Mesenchymal stem cell (in vitro differentiated cells and primary cell): ENCODE results near the gene TFDP1.

ENCODE experiments used
- DNase-seq: peaks from one replicate; pipeline ENCODE4 v3.0.0-alpha.2; 2013
- H2AFZ ChIP-seq: one replicate; pipeline ENCODE4 v1.6.1; 2013; ENCODE audit warnings: low read depth, mild to moderate bottlenecking, control low read depth, inconsistent platforms, low read length, moderate library complexity
- H2AK5ac ChIP-seq: 2 replicates; pipeline ENCODE4 v1.6.1; 2013; ENCODE audit warnings: low read length, moderate library complexity, mild to moderate bottlenecking, inconsistent platforms; ENCODE audit not compliant: severe bottlenecking
- H2BK120ac ChIP-seq: one replicate; pipeline ENCODE4 v1.6.1; 2013; ENCODE audit warnings: low read depth, mild to moderate bottlenecking, inconsistent platforms, low read length, moderate library complexity
- H2BK12ac ChIP-seq, 2 experiments: one replicate each; pipeline ENCODE4 v1.6.1; 2013; ENCODE audit warnings: inconsistent platforms in 2 of 2, low read length in 2 of 2, mild to moderate bottlenecking in 2 of 2, moderate library complexity in 2 of 2, control low read depth in 1 of 2
- H2BK15ac ChIP-seq: one replicate; pipeline ENCODE4 v1.6.1; 2013; ENCODE audit warnings: mild to moderate bottlenecking, low read depth, inconsistent platforms; ENCODE audit not compliant: poor library complexity, severe bottlenecking
- H2BK5ac ChIP-seq: 2 replicates; pipeline ENCODE4 v1.6.1; 2013; ENCODE audit warnings: low read depth, mild to moderate bottlenecking, low read length, control low read depth, inconsistent platforms; ENCODE audit not compliant: poor library complexity, severe bottlenecking
- H3K14ac ChIP-seq, 2 experiments: one replicate each; pipeline ENCODE4 v1.6.1; 2013; ENCODE audit warnings: inconsistent platforms in 2 of 2, low read length in 2 of 2, control low read depth in 1 of 2, mild to moderate bottlenecking in 1 of 2, moderate library complexity in 1 of 2
- H3K18ac ChIP-seq, 2 experiments: one replicate each; pipeline ENCODE4 v1.6.1; 2013; ENCODE audit warnings: inconsistent platforms in 2 of 2, low read length in 2 of 2, control low read depth in 1 of 2, low read depth in 1 of 2, mild to moderate bottlenecking in 1 of 2
- H3K23ac ChIP-seq, 2 experiments: one replicate each; pipeline ENCODE4 v1.6.1; 2013; ENCODE audit warnings: inconsistent platforms in 2 of 2, low read length in 2 of 2, mild to moderate bottlenecking in 2 of 2, moderate library complexity in 2 of 2, control low read depth in 1 of 2
- H3K27ac ChIP-seq: 2 replicates; pipeline ENCODE4 v1.5.1; 2013; ENCODE audit warnings: mild to moderate bottlenecking, moderate library complexity, low read length, control low read depth, inconsistent platforms; ENCODE audit not compliant: poor library complexity, severe bottlenecking
- H3K27me3 ChIP-seq, 2 experiments: 2 replicates each; pipeline versions ENCODE4 v1.6.1 to v1.7.0; 2013; ENCODE audit warnings: low read length in 2 of 2, mild to moderate bottlenecking in 2 of 2, moderate library complexity in 2 of 2, control low read depth in 1 of 2, inconsistent platforms in 1 of 2; ENCODE audit not compliant: control insufficient read depth in 1 of 2, insufficient read depth in 1 of 2
- H3K36me3 ChIP-seq, 2 experiments: 2 replicates each; pipeline versions ENCODE4 v1.6.1 to v1.7.0; 2013; ENCODE audit warnings: low read length in 2 of 2, control low read depth in 1 of 2, inconsistent platforms in 1 of 2, low read depth in 1 of 2, mild to moderate bottlenecking in 1 of 2; ENCODE audit not compliant: insufficient read depth in 2 of 2, control insufficient read depth in 1 of 2
- H3K4ac ChIP-seq, 2 experiments: one replicate each; pipeline ENCODE4 v1.6.1; 2013; ENCODE audit warnings: inconsistent platforms in 2 of 2, low read length in 2 of 2, mild to moderate bottlenecking in 2 of 2, moderate library complexity in 2 of 2, control low read depth in 1 of 2, low read depth in 1 of 2
- H3K4me1 ChIP-seq: 2 replicates; pipeline ENCODE4 v1.6.1; 2013; ENCODE audit warnings: low read depth, low read length, control low read depth; ENCODE audit not compliant: control insufficient read depth, insufficient read depth
- H3K4me2 ChIP-seq: 2 replicates; pipeline ENCODE4 v1.6.1; 2013; ENCODE audit warnings: low read length, mild to moderate bottlenecking, inconsistent platforms; ENCODE audit not compliant: poor library complexity, severe bottlenecking
- H3K4me3 ChIP-seq, 2 experiments: 2 replicates each; pipeline versions ENCODE4 v1.5.1 to v1.7.0; 2013; ENCODE audit warnings: low read length in 2 of 2, mild to moderate bottlenecking in 2 of 2, control low read depth in 1 of 2, low read depth in 1 of 2; ENCODE audit not compliant: insufficient read depth in 1 of 2
- H3K79me1 ChIP-seq: replicated peaks from 2 replicates; pipeline ENCODE4 v1.6.1; 2013; ENCODE audit warnings: mild to moderate bottlenecking, control low read depth, low read length, inconsistent platforms; ENCODE audit not compliant: poor library complexity, severe bottlenecking
- H3K9ac ChIP-seq: 2 replicates; pipeline ENCODE4 v1.7.0; 2013; ENCODE audit warnings: mild to moderate bottlenecking, low read length, moderate library complexity
- H3K9me3 ChIP-seq: 2 replicates; pipeline ENCODE4 v1.7.0; 2013; ENCODE audit warnings: mild to moderate bottlenecking, low read length; ENCODE audit not compliant: control insufficient read depth
- H4K8ac ChIP-seq: one replicate; pipeline ENCODE4 v1.6.1; 2013; ENCODE audit warnings: inconsistent platforms, mild to moderate bottlenecking, low read length, moderate library complexity
- H4K91ac ChIP-seq: one replicate; pipeline ENCODE4 v1.6.1; 2013; ENCODE audit warnings: mild to moderate bottlenecking, low read length, inconsistent platforms
- WGBS: methylation state at CpG from one replicate; pipeline ENCODE4 v1.1.7; 2013; ENCODE audit warnings: mixed read lengths; 5-methylcytosine and 5-hydroxymethylcytosine counted together

Gene TFDP1

DNA sequence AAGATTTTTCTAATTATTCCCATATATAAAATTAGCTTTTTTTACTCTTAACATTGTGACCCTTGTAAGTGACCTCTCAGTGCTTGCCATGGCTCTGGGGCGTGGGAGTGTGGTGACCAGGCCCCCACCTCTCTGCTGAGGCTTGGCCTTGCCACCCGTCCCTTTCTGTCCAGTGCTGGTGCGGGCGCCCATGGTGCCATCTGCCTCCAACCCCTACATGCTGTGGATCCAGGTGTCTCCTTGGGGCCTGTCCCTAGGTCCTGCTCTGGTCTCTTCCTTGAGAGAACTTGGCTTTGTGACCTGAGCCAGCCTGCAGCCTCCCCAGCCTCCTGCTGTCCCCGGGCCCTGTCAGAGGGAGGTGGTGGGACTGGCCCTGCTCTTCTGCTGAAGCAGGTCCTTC, 27.4 kb downstream of the TFDP1 start:
- H2BK120ac ChIP-seq = no peak overlapping the region
- H2AK5ac ChIP-seq = no peak overlapping the region
- no peak overlapping the region for H3K9ac ChIP-seq
- H3K79me1 ChIP-seq = peaks cover 38% of the 10 kb centered on the region
- no peak overlapping the region for H2BK15ac ChIP-seq
- no peak overlapping the region for H3K23ac ChIP-seq
- H4K91ac ChIP-seq = no peak overlapping the region
- H2BK5ac ChIP-seq = no peak overlapping the region
- H3K4me3 ChIP-seq = no peak overlapping the region
- no peak overlapping the region for H4K8ac ChIP-seq
- no peak overlapping the region for H3K4me2 ChIP-seq
- peaks cover 59 to 78% of the 10 kb centered on the region in 2 experiments for H3K36me3 ChIP-seq
- 96% methylated on average over 5 of the region's 5 CpGs for WGBS
- no peak overlapping the region for H2BK12ac ChIP-seq
- no peaks in the 10 kb centered on the region for H3K27me3 ChIP-seq
- DNase-seq = no peak
- peaks cover 27% of the 10 kb centered on the region for H3K4me1 ChIP-seq
- H3K4ac ChIP-seq = no peak overlapping the region
- H3K9me3 ChIP-seq = no peaks in the 10 kb centered on the region
- no peak overlapping the region for H3K27ac ChIP-seq
- H2AFZ ChIP-seq = no peak overlapping the region
- no peak overlapping the region for H3K14ac ChIP-seq
- H3K18ac ChIP-seq = no peak overlapping the region

DNA sequence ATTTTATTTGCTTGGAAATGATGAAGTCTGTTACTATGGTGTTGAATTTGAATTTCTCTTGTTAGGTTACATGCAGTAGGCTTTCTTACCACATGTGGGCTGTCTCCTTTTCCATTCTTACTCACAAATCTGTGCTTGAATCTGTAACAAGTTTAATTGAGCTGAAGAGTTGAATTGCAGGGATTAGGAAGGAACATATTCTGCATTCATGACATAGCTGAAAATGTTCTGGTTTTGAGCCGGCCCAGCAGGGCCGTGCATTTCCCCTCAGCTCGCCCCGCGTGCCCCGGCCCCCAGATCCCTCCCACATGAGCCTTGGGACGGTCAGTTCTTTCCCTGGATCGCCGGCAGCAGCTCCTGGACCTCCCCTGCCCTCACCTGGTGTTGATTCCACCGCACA, 28.1 kb downstream of the TFDP1 start:
- H3K27me3 ChIP-seq = no peaks in the 10 kb centered on the region
- H3K4me2 ChIP-seq = no peak overlapping the region
- H2AFZ ChIP-seq = no peak overlapping the region
- H3K36me3 ChIP-seq = peaks cover 56 to 72% of the 10 kb centered on the region in 2 experiments
- H3K4me3 ChIP-seq = no peak overlapping the region
- no peak overlapping the region for H2BK5ac ChIP-seq
- no peak overlapping the region for H2BK120ac ChIP-seq
- no peak overlapping the region for H3K18ac ChIP-seq
- no peak overlapping the region for H3K4ac ChIP-seq
- peaks cover 37% of the 10 kb centered on the region for H3K79me1 ChIP-seq
- 97% methylated on average over 10 of the region's 10 CpGs for WGBS
- peaks cover 30% of the 10 kb centered on the region for H3K4me1 ChIP-seq
- no peaks in the 10 kb centered on the region for H3K9me3 ChIP-seq
- H3K27ac ChIP-seq = no peak overlapping the region
- no peak overlapping the region for H3K14ac ChIP-seq
- DNase-seq = no peak
- no peak overlapping the region for H3K23ac ChIP-seq
- H3K9ac ChIP-seq = no peak overlapping the region
- H4K8ac ChIP-seq = no peak overlapping the region
- no peak overlapping the region for H2BK15ac ChIP-seq
- no peak overlapping the region for H2AK5ac ChIP-seq
- H4K91ac ChIP-seq = no peak overlapping the region
- H2BK12ac ChIP-seq = no peak overlapping the region

DNA sequence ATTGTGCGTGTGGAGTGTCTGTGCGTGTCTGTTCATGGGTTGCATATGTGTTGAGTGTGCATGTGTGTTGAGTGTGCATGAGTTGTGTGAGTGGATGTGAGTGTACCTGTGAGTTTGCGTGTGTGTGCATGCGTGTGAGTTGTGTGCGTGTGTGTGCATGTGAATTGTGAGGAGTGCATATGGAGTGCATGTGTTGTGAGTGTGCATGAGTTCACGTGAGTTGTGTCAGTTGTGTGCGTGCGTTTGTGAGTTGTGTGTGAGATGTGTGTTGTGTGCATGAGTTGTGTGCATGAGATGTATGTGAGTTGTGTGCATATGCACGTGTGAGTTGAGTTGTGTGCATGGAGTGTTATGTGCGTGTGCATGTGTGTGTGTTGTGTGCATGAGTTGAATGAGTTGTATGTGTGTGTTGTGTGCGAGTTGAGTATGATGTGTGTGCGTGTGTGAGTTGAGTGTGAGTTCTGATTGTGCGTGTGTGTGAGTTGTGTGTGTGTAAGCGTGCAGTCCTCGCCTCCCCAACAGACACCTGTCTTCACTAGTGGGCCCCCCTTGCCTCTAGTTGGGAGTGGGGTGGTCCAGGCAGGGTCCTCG, 29.3 kb downstream of the TFDP1 start:
- no peak overlapping the region for H2BK12ac ChIP-seq
- H2BK120ac ChIP-seq = no peak overlapping the region
- H3K14ac ChIP-seq = no peak overlapping the region
- no peak overlapping the region for H2BK15ac ChIP-seq
- no peak overlapping the region for H3K18ac ChIP-seq
- H3K79me1 ChIP-seq = peaks cover 35% of the 10 kb centered on the region
- no peaks in the 10 kb centered on the region for H3K27me3 ChIP-seq
- H3K9me3 ChIP-seq = no peaks in the 10 kb centered on the region
- H3K4me3 ChIP-seq = no peak overlapping the region
- no peak for DNase-seq
- H2AK5ac ChIP-seq = no peak overlapping the region
- H3K4me1 ChIP-seq = peaks cover 20% of the 10 kb centered on the region
- no peak overlapping the region for H4K91ac ChIP-seq
- no peak overlapping the region for H3K4ac ChIP-seq
- no peak overlapping the region for H3K23ac ChIP-seq
- no peak overlapping the region for H3K27ac ChIP-seq
- H3K4me2 ChIP-seq = no peak overlapping the region
- H2BK5ac ChIP-seq = no peak overlapping the region
- H3K9ac ChIP-seq = no peak overlapping the region
- no peak overlapping the region for H2AFZ ChIP-seq
- peaks cover 52 to 59% of the 10 kb centered on the region in 2 experiments for H3K36me3 ChIP-seq
- WGBS = 98% methylated on average over 13 of the region's 16 CpGs
- no peak overlapping the region for H4K8ac ChIP-seq

DNA sequence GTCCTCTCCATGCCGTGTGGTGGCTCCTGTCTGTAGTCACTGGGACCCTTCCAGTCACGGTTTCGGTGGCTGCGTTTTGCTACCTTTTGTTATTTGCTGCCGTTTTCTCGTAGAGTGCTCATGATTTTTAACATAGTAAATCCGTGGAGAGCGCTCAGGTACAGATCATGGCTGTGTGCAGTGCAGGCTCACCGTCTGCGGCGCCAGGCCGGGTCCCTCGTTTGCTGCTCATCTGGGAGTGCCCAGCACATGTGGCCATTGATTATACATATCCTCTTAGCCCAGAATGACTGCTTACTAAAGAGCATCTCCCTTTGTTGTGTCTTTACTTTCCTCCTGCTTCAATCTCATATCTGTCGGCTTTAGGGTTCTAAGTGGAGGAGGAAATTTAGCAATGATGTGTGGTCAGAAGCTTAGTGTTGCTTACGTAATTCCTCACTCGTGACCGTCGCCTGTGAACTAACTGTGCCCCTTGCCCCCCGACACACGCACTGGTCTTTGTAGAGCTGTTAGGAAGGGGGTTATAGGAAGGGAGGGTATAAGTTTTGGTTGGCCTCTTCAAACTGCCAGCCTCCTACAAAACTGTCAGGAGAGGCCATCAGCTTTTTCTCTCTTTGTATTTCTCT, 31.8 kb downstream of the TFDP1 start:
- H2AK5ac ChIP-seq = peak overlapping the region; percentile 79

More for the DNA sequence above, 31.8 kb downstream of the TFDP1 start:
- Histone ChIP-seq H3K27ac (peak overlapping the region; percentile 76), H3K4ac (peak overlapping the region in 1 of 2 experiments; percentile 8), H3K79me1 (peaks cover 33% of the 10 kb centered on the region), H2BK5ac (no peak overlapping the region), H4K91ac (no peak overlapping the region), H3K27me3 (no peaks in the 10 kb centered on the region), H3K36me3 (peaks cover 38 to 47% of the 10 kb centered on the region in 2 experiments), H3K4me1 (peaks cover 22% of the 10 kb centered on the region), H3K14ac (peak overlapping the region in 1 of 2 experiments; percentile 64), H3K9ac (no peak overlapping the region), H2BK12ac (no peak overlapping the region), H3K4me3 (no peak overlapping the region), H3K23ac (no peak overlapping the region), H2AFZ (no peak overlapping the region), H3K18ac (no peak overlapping the region), H3K4me2 (peak overlapping the region; percentile 12), H3K9me3 (no peaks in the 10 kb centered on the region), H2BK120ac (no peak overlapping the region), H2BK15ac (no peak overlapping the region), H4K8ac (no peak overlapping the region)
- 84% methylated on average over 18 of the region's 20 CpGs for WGBS
- DNase-seq = peak; percentile 87
